ENCODE results near the gene ARHGAP31.
"Not testable (repeated sequence)": the region's sequence is repeated elsewhere in the genome, so short reads cannot be mapped to it uniquely, and the experiment has no call there.

ARHGAP31 gene

GRCh38 chr3:119333773-119334509 lies 39.8 kb downstream of the ARHGAP31 start:
- Histone ChIP-seq H3K4me1 (ENCODE audit: low read length) (no peaks in the 10 kb centered on the region), H3K9me3 (ENCODE audit: insufficient read depth, low read length) (no peaks in the 10 kb centered on the region), H2AFZ (ENCODE audit: low read depth, low read length) (no peak overlapping the region), H3K4me3 (ENCODE audit: low read length) (no peak overlapping the region), H3K36me3 (replicated peaks; ENCODE audit: low read depth, low read length) (peaks cover 11% of the 10 kb centered on the region), H3K27me3 (ENCODE audit: low read depth, low read length) (no peaks in the 10 kb centered on the region), H4K20me1 (ENCODE audit: insufficient read depth, low read length) (no peaks in the 10 kb centered on the region), H3K27ac (ENCODE audit: low read length) (no peak overlapping the region), H3K9ac (ENCODE audit: low read length) (no peak overlapping the region), H3K79me2 (ENCODE audit: low read length) (0 out of 2 replicates have a peak, but pooled peaks cover 3% of the 10 kb centered on the region), H3K4me2 (ENCODE audit: low read length) (no peak overlapping the region)
- no peak for TF ChIP-seq EZH2phosphoT487 (IDR thresholded peaks at IDR 0.05; ENCODE audit: low read depth)
- TF ChIP-seq, protein P1, sequence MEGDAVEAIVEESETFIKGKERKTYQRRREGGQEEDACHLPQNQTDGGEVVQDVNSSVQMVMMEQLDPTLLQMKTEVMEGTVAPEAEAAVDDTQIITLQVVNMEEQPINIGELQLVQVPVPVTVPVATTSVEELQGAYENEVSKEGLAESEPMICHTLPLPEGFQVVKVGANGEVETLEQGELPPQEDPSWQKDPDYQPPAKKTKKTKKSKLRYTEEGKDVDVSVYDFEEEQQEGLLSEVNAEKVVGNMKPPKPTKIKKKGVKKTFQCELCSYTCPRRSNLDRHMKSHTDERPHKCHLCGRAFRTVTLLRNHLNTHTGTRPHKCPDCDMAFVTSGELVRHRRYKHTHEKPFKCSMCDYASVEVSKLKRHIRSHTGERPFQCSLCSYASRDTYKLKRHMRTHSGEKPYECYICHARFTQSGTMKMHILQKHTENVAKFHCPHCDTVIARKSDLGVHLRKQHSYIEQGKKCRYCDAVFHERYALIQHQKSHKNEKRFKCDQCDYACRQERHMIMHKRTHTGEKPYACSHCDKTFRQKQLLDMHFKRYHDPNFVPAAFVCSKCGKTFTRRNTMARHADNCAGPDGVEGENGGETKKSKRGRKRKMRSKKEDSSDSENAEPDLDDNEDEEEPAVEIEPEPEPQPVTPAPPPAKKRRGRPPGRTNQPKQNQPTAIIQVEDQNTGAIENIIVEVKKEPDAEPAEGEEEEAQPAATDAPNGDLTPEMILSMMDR (IDR thresholded peaks at IDR 0.05; ENCODE audit: low read depth, low read length), result no peak

GRCh38 chr3:119336823-119337222 lies 42.6 kb downstream of the ARHGAP31 start:
- H2AFZ ChIP-seq (ENCODE audit: low read depth, low read length), result no peak overlapping the region
- no peak overlapping the region for H3K9ac ChIP-seq (ENCODE audit: low read length)
- H3K4me2 ChIP-seq (ENCODE audit: low read length), result no peak overlapping the region
- no peaks in the 10 kb centered on the region for H3K9me3 ChIP-seq (ENCODE audit: insufficient read depth, low read length)
- peaks cover 8% of the 10 kb centered on the region for H3K4me1 ChIP-seq (ENCODE audit: low read length)
- H3K36me3 ChIP-seq (replicated peaks; ENCODE audit: low read depth, low read length), result peaks cover 5% of the 10 kb centered on the region
- no peak overlapping the region for H3K27ac ChIP-seq (ENCODE audit: low read length)
- H3K79me2 ChIP-seq (ENCODE audit: low read length), result 0 out of 2 replicates have a peak, but pooled peaks cover 3% of the 10 kb centered on the region
- H4K20me1 ChIP-seq (ENCODE audit: insufficient read depth, low read length), result no peaks in the 10 kb centered on the region
- TF ChIP-seq, protein P1 (IDR thresholded peaks at IDR 0.05; ENCODE audit: low read depth, low read length), result no peak
- TF ChIP-seq EZH2phosphoT487 (IDR thresholded peaks at IDR 0.05; ENCODE audit: low read depth), result no peak
- no peak overlapping the region for H3K4me3 ChIP-seq (ENCODE audit: low read length)
- no peaks in the 10 kb centered on the region for H3K27me3 ChIP-seq (ENCODE audit: low read depth, low read length)

GRCh38 chr3:119337407-119337806 lies 43.2 kb downstream of the ARHGAP31 start:
- H2AFZ ChIP-seq (ENCODE audit: low read depth, low read length); H3K4me2 ChIP-seq (ENCODE audit: low read length); H3K4me1 ChIP-seq (ENCODE audit: low read length); H3K27ac ChIP-seq (ENCODE audit: low read length); H3K4me3 ChIP-seq (ENCODE audit: low read length); H3K79me2 ChIP-seq (ENCODE audit: low read length); H3K9me3 ChIP-seq (ENCODE audit: insufficient read depth, low read length); H3K36me3 ChIP-seq (replicated peaks; ENCODE audit: low read depth, low read length); H4K20me1 ChIP-seq (ENCODE audit: insufficient read depth, low read length); H3K9ac ChIP-seq (ENCODE audit: low read length); H3K27me3 ChIP-seq (ENCODE audit: low read depth, low read length): not testable (repeated sequence)

DNA sequence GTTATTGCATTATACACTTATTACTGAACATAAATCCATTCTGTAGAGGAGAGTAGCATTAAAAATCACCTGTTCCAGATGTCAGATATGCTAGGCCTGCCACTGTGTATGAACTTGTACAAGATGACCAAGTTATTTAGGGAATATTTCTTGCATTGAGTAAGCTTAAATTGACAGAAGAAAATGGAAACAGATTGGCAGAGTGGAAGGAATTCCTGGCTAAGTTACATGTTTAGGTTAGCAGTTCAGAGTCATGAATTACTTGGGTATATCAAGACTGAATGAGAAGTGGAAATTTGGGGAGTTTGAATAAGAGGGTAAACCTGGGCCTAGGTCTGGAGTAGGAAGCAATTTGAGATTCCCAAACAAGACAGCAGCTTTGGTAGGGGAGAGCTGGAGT lies 44.6 kb downstream of the ARHGAP31 start:
- no peak overlapping the region for H3K27ac ChIP-seq (ENCODE audit: low read length)
- H3K9me3 ChIP-seq (ENCODE audit: insufficient read depth, low read length), result no peaks in the 10 kb centered on the region
- H3K4me2 ChIP-seq (ENCODE audit: low read length), result no peak overlapping the region
- no peaks in the 10 kb centered on the region for H4K20me1 ChIP-seq (ENCODE audit: insufficient read depth, low read length)
- 0 out of 2 replicates have a peak, but pooled peaks cover 3% of the 10 kb centered on the region for H3K79me2 ChIP-seq (ENCODE audit: low read length)
- H2AFZ ChIP-seq (ENCODE audit: low read depth, low read length), result no peak overlapping the region
- no peaks in the 10 kb centered on the region for H3K27me3 ChIP-seq (ENCODE audit: low read depth, low read length)
- H3K36me3 ChIP-seq (replicated peaks; ENCODE audit: low read depth, low read length), result peaks cover 5% of the 10 kb centered on the region
- no peak for TF ChIP-seq EZH2phosphoT487 (IDR thresholded peaks at IDR 0.05; ENCODE audit: low read depth)
- H3K4me3 ChIP-seq (ENCODE audit: low read length), result no peak overlapping the region
- no peak overlapping the region for H3K9ac ChIP-seq (ENCODE audit: low read length)
- H3K4me1 ChIP-seq (ENCODE audit: low read length), result peaks cover 16% of the 10 kb centered on the region

DNA sequence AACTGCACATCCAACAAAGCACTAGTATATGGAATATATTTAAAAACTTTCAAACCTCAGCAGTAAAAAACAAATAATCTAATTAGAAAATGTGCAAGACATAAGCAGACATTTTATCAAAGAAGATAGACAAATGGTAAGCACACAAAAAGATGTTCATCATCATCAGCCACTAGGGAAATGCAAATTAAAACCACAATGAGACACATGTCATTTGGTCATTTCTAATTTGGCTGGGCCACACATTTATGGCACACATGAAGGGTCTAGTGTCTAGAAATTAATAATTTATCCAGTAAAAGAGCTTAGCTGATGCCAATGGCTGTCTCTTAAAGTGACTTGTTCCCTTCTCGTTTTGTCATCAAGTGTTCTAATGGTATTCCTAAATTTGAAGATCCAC lies 45.8 kb downstream of the ARHGAP31 start:
- H3K4me1 ChIP-seq (ENCODE audit: low read length), result peaks cover 26% of the 10 kb centered on the region
- no peaks in the 10 kb centered on the region for H3K9me3 ChIP-seq (ENCODE audit: insufficient read depth, low read length)
- H3K4me2 ChIP-seq (ENCODE audit: low read length), result no peak overlapping the region
- H3K27me3 ChIP-seq (ENCODE audit: low read depth, low read length), result no peaks in the 10 kb centered on the region
- no peak overlapping the region for H3K9ac ChIP-seq (ENCODE audit: low read length)
- no peaks in the 10 kb centered on the region for H4K20me1 ChIP-seq (ENCODE audit: insufficient read depth, low read length)
- no peak overlapping the region for H2AFZ ChIP-seq (ENCODE audit: low read depth, low read length)
- no peaks in the 10 kb centered on the region for H3K79me2 ChIP-seq (ENCODE audit: low read length)
- no peak overlapping the region for H3K4me3 ChIP-seq (ENCODE audit: low read length)
- H3K27ac ChIP-seq (ENCODE audit: low read length), result no peak overlapping the region
- H3K36me3 ChIP-seq (replicated peaks; ENCODE audit: low read depth, low read length), result peaks cover 5% of the 10 kb centered on the region
- TF ChIP-seq EZH2phosphoT487 (IDR thresholded peaks at IDR 0.05; ENCODE audit: low read depth), result no peak
- TF ChIP-seq, protein P1 (IDR thresholded peaks at IDR 0.05; ENCODE audit: low read depth, low read length), result no peak
